ENCODE data around the gene MFNG.

The MFNG gene

DNA sequence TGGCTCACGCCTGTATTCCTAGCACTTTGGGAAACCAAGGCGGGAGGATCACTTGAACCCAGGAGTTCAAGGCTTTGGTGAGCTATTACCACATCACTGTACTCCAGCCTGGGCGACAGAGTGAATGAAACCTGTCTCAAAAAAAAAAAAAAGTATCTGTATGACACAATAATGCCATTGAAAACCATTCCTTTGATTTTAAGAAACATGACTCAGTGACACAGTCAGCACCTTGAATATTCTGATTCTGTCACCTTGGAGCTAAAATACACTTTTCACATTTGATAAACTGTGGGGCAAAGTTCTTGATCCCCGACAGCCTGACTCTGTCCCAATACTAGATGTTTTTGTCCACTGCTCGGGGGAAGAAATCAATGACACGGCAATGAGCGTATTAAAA lies 42.2 kb downstream of the MFNG start:
- no peak for DNase-seq

GRCh38 chr22:37443086-37443485 lies 43.1 kb downstream of the MFNG start:
- no peak for DNase-seq

- peak; percentile 16 for DNase-seq
Observed at GRCh38 chr22:37442537-37442936, 43.6 kb downstream of the MFNG start.

DNA sequence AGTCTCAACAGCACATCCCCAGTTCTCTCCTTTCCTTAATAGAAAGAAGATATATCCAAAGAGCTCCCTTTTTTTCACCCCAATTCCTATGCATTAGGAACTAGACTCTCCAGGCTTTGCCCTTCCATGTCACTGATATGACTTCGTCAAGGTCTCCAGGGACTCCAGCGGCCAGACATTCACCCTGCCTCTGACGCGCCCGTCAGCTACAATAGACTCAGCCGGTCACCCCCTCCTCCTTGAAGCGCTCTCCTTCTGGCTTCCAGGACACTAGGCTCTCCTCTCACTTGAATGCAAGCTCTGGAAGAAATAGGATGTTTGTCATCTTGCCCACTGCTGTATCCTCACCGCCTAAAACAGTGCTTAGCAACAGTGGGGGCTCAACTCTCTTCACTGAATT lies 44.0 kb downstream of the MFNG start:
- no peak for DNase-seq

- no peak for DNase-seq
Observed at GRCh38 chr22:37440875-37441274, 45.3 kb downstream of the MFNG start.

- DNase-seq = no peak
Observed at GRCh38 chr22:37439347-37439746, 46.8 kb downstream of the MFNG start.

- no peak for DNase-seq
Observed at GRCh38 chr22:37435970-37436603, 50.1 kb downstream of the MFNG start.

GRCh38 chr22:37433786-37434185 lies 52.4 kb downstream of the MFNG start:
- DNase-seq = no peak

- no peak for DNase-seq
Observed at GRCh38 chr22:37432708-37433054, 53.5 kb downstream of the MFNG start.

- peak; percentile 21 for DNase-seq
Observed at GRCh38 chr22:37431801-37432707, 54.1 kb downstream of the MFNG start.

GRCh38 chr22:37431366-37431765 lies 54.8 kb downstream of the MFNG start:
- no peak for DNase-seq

GRCh38 chr22:37430941-37431340 lies 55.2 kb downstream of the MFNG start:
- DNase-seq = no peak

DNA sequence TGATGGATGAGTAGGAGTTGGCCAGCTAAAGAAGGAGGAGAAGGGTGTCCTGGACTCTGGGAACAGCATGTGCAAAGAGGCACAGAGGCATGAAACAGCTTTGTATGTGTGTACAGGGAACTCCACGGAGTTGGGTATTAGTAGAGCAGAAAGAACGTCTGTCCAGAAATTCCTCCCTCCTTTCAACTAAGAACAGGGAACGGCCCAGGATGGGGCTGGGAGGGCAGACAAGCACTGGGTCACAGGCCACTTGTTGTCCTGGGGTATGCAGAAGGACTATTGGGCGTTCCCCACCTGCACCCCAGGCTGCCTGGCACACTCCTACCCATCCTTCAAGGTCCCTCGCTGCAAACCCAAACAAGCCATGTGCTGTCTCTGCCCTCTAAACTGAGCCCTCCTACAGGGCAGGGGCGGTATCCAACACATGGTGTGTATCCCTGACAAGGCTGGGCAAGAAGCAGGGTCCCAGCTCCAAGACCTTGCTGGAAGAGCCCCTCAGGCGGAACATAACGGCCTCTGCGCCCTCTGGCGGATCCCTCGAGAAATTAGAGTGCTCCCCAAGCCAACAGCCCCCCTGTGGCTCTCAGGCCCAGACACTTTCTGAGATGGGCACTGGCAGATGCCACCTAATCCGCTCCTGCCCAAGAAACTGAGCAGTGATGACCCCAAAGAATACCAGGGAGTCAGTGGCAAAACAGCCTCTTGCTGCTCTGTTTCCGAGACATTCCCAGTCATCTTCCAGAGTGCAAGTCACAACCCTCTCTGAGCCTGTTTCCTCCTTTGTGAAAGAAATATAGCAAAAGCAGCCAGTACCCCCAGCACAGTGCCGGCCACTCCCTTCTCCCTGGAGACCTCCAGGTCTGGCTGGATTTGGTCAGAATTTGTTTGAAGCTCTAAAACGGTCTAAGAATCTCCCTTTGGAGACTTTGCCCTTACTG lies 57.3 kb downstream of the MFNG start:
- DNase-seq = peak; percentile 36

DNA sequence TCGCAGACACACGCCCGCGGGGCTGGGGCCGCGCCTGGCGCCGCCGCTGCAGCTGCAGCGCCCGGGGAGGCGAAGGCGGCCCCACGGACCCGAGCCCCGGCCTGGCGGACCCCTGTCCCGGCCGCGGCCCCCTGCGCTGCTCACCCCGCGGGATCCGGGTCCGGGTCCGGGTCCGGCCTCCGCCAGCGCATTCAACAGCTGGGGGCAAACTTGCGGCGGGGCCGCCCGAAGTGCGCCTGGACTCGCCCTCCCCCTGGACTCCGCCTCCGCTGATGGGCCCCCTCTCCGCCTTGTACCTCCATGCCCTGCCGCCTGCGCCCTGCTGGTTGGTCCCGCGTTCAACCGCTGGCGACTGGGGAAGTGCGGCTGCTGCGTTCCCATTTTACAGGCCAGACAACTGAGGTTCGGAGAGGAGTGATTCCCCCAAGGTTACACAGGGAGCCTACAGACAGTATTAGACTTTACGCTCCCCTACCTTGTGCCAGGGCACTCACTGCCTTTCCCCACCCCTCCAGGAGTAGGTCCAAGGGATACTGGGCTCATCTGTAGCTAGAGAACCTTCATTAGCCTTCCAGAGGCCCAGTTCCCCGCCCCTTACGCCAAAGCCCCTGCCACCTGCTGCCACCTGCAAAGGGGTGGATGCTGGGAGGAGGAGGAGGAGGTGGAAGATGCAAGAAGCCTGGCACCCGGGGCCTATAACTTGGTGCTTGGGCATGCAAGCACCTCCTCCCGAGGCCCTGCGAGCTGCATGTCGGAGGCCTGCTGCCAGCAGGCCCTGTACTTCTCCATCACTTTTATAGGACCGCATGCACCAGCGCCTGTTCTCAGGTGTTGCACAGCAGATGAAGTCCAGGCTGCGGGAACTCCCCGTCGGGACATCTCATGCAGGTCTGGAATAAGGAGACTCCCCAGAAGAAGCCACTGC lies 58.2 kb downstream of the MFNG start:
- no peak for DNase-seq

GRCh38 chr22:37427135-37427710 lies 59.0 kb downstream of the MFNG start, which contains the start of gene ELFN2:
Gene ELFN2 (minus strand): TSS chr22:37427479. CDS start chr22:37375534, 51,945 bp downstream.
- DNase-seq = no peak

GRCh38 chr22:37426706-37427134 lies 59.5 kb downstream of the MFNG start:
- no peak for DNase-seq

GRCh38 chr22:37425800-37426705 lies 60.1 kb downstream of the MFNG start:
- no peak for DNase-seq

- DNase-seq = no peak
Observed at GRCh38 chr22:37425369-37425768, 60.8 kb downstream of the MFNG start.

GRCh38 chr22:37423283-37423682 lies 62.9 kb downstream of the MFNG start:
- DNase-seq = no peak

DNA sequence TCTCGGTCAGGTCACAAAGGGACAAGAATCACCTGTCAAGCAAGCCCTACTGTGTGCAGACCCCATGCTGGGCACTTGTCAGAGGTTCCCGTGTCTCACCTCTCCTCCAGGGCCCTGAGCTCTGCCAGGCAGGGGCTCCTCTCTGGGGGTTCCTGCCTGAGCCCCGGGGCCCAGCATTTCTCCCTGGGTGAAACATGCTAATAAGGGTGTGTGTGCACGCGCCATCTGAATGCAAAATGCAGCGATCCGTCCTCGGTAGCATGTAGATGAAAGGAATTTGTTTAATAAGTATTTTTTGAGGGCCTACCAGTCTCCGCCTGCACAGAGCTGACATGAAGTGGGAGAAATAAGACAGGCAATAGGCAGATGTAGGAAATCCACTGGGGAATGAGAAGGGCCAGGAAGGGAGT lies 64.7 kb downstream of the MFNG start:
- no peak for DNase-seq

All from OCI-M1 (cell line).